GM23248 (cell line): Measurements from ENCODE around the gene CHDH.

ENCODE experiments used
- EZH2 ChIP-seq: fragments of 200-600 bp; sonication (generic); IDR thresholded peaks from 2 replicates; pipeline ENCODE4 v1.6.1; 2018; ENCODE audit warnings: antibody characterized with exemption, mild to moderate bottlenecking; ENCODE audit not compliant: insufficient read depth, poor library complexity, severe bottlenecking
- EZH2phosphoT487 ChIP-seq: fragments of 200-600 bp; sonication (generic); IDR thresholded peaks from 2 replicates; pipeline ENCODE4 v1.6.1; 2018; ENCODE audit warnings: antibody characterized with exemption, moderate library complexity, mild to moderate bottlenecking, low read depth; ENCODE audit not compliant: insufficient read depth

DNA sequence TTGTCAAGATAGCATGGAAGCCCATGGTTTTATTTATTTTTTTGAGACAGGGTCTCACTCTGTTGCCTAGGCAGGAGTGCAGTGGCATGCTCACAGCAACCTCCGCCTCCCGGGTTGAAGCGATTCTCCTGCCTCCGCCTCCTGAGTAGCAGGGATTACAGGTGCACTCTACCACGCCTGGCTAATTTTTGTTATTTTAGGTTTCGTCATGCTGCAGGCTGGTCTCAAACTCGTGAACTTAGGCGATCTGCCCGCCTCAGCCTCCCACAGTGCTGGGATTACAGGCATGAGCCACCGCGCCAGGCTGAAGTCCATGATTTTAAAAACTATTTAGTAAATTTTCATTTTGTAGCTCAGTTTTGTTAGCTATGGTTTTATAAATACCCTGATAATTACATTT, 38.4 kb upstream of the CHDH start:
- TF ChIP-seq EZH2: no peak
- TF ChIP-seq EZH2phosphoT487: no peak
